KG1 (cell line): ENCODE results near the gene CDC7.

ENCODE experiments used
- DNase-seq: peaks from one replicate; lab custom pipeline; 2025; lab: John Stamatoyannopoulos, UW

CDC7 gene

DNA sequence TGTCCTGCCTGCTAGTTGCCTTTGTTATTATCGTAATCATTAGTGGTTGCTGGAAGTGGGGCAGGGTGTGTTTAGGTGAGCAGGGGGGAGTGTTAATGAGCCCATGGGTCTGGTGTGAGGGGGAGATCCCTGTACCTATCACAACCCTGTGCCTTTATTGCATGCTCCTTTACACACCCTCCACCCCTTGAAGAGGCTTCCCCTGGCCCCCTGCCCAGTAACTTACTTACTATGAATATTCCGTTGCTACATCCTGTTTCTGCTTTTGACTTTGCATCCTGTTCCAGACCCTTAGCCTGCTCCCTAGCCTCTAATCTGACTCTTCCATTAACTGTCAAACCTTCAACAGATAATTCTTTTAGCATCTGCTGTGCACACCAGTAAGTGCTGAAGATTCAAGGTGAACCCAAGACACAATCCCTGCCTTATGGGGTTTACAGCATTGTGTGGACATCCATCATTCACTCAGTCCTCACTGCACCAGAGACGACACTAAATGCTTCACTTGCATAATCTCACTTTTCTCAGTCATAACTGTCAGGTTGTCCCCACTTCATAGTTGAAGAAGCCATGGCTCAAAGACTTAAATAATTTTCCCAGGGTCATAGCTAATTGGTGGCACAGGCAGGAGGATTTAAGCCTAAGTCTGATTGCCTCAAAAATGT lies 47.9 kb downstream of the CDC7 start:
- DNase-seq: no peak

DNA sequence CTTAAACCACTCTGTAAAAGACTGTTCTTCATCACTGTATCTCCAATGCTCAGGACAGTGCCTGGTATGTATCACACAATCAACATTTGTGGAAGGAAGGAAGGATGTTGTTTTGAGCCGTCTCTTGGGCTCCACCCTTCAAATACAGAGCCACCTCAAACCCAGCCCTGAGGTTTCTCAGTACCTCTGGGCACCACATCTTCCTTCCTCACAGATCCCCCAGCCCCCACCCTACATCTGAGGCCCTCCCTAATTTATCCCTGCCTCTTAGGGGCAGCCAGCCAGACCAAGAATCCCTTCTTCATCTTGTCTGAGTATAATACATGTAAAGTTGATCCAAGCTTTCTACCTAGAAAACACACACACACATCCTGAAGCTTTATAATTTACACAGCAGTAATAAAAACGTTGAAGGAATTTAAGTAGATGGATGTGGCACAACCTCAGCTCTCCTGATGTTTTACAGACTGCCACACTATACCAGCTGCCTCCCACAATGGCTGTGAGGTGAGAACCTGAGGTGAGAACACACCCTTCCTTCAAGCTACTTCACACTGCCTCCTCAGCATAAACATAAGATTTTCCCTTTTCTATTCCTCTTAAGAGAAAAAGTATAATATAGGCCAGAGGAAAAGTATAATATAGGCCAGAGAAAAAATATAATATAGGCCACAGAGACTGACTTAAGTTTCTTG lies 48.5 kb downstream of the CDC7 start:
- no peak for DNase-seq

GRCh38 chr1:91550961-91551360 lies 50.3 kb downstream of the CDC7 start:
- no peak for DNase-seq

- DNase-seq: no peak
These were observed 51.4 kb downstream of the CDC7 start for GRCh38 chr1:91552091-91552490.

GRCh38 chr1:91552596-91552995 lies 51.9 kb downstream of the CDC7 start:
- DNase-seq: no peak

- no peak for DNase-seq
These were observed 52.5 kb downstream of the CDC7 start for GRCh38 chr1:91553177-91553591.

- DNase-seq: no peak
These were observed 54.6 kb downstream of the CDC7 start for GRCh38 chr1:91555074-91555730.

GRCh38 chr1:91555821-91556531 lies 55.3 kb downstream of the CDC7 start:
- DNase-seq: no peak

GRCh38 chr1:91556556-91556955 lies 55.9 kb downstream of the CDC7 start:
- DNase-seq: no peak

GRCh38 chr1:91557039-91557690 lies 56.5 kb downstream of the CDC7 start:
- DNase-seq: no peak

DNA sequence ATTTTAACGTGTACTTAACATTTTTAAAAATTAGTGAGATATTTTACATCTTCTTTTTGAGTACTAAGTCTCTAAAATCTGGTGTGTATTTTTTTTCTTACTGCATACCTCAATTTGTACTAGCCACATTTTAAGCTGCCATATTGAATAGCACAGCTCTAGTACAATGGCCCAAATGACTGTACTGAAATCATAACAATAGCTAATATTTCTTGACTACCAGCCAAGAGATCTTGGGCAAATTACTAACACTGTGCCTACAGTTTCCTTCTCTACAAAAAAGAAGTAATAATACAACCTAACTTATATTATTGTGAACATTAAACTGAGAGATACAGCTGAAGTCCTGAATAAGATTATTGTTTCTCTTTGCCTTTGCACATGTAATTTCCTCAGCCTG lies 57.2 kb downstream of the CDC7 start:
- no peak for DNase-seq

DNA sequence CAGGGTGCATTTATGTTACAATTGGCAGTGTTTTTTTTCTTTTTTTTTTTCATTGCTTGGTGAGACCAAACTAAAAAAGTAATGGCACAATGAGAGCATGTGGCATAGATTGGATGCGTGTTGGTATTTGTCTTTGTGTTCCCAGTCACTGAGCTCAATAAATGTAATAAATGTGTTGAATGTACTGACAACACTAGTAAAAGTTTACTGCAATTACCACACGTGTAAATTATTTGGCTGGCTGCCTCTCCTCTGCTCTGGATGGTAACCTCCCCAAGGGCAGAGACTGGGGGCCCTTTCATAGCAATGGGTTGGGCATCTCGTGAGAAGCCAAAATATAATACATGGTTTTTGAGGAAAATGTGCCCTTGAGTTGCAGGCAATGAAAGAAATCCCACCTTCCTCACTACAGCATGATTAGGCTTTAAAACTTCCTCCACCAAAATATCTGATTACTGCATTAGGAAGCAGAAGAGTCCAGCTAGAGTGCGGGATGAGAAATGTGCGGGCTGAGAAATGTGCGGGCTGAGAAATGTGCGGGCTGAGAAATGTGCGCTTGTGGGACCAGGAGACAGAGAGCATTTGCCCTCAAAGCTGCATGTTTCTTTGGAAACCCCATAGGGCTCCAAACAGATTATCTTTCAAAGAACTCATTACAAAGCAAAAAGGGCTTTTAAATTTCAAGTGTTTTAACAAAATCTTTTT lies 58.5 kb downstream of the CDC7 start:
- DNase-seq: no peak

DNA sequence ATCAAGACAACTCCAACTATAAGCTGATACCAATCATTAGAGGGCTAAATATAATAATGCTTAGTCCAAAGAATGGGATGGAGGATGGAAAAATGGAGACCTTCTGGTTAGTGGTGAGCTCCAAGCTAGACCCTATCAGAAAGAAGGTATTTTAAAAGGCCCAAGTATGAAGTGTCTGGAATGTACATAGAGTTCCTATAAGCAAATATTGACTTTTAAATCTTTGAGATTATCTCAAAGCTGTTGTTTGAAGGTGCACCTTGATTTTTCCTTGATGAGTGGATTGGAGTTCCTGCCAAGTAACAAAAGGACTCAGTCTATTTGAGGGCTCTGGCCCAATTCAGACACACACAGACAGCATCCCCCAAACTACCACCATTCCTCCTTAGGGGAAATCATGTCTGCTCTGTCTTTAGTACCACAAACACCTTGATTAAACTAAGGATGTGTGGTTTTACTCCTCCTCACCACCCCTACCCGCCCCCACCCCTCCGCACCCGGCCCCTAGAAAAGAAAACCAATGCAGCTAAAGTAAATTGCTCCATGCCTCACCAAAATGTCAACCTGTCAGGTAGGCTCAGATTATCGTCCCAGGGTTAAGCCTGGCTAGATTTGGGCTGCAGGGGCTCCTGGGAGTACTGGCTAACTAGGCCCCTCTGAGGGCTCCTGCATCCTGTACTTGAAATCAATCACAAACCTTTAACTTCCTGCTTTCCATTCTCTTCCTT lies 59.4 kb downstream of the CDC7 start:
- no peak for DNase-seq

GRCh38 chr1:91564888-91565701 lies 64.4 kb downstream of the CDC7 start:
- DNase-seq: no peak

DNA sequence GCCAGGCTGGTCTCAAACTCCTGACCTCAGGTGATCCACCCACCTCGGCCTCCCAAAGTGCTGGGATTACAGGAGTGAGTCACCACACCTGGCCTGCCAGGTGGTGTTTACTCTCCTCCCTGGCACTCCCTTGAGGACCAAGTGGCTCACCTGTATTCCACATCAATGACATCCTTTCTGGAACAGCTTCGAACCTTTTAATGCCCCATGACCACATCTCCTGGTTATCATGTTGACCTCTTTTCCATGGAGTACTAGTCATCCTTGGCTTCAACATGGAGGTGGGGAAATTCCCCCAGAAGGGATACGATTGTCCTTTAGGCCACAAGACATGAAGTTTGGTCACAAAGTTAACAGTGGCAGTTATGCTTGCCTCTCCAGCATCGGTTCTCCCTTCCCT lies 66.9 kb downstream of the CDC7 start:
- no peak for DNase-seq

- no peak for DNase-seq
These were observed 67.6 kb downstream of the CDC7 start for GRCh38 chr1:91568261-91568660.

DNA sequence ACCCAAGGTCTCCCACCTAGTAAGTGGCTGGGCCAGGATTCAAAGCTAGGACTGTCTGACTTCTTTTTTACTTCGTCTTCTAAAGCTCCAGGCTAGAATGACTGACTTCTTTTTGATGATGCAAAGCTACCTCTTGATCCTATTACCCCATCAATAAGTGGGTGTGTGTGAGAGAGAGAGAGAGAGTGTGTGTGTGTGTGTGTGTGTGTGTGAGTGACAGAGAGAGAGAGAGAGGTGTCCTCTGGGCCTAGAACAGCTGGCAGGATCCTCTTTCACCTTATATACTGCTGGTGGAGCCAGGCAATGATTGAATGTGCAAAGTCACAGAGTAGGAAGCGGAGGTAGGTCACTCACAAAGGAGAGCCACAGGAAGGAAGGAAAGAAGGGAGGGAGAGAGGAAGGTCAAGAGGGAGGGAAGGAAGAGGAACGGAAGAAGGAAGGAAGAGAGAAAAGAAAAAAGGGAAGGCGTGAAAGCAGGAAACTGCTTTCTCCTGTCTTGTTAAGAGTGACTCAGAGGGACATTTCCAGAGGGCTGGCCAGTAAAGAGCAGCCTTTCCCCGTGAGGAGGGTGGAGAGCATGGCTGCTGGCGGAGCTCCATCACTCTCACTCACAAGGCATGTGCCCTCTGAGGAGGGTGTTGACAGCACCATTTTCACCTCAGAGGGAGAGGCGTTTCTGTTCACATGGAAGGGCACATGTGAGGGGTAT lies 68.9 kb downstream of the CDC7 start:
- no peak for DNase-seq

GRCh38 chr1:91570120-91570448 lies 69.4 kb downstream of the CDC7 start:
- no peak for DNase-seq

GRCh38 chr1:91572044-91572443 lies 71.4 kb downstream of the CDC7 start:
- DNase-seq: no peak
